Measurements from ENCODE around the gene EWSR1.

The EWSR1 gene

GRCh38 chr22:29320546-29320945 lies 52.5 kb downstream of the EWSR1 start:
- Histone ChIP-seq H4K8ac (ENCODE audit: low read depth, low read length) (no peak overlapping the region), H3K4ac (ENCODE audit: low read depth, low read length) (no peak overlapping the region), H3K4me1 (ENCODE audit: control insufficient read depth, low read depth, low read length) (no peaks in the 10 kb centered on the region), H3K4me3 (ENCODE audit: low read length) (no peak overlapping the region), H3K18ac (ENCODE audit: low read length) (no peak overlapping the region), H3K36me3 (ENCODE audit: control insufficient read depth, insufficient read depth, low read length) (no peaks in the 10 kb centered on the region), H3K9ac (ENCODE audit: low read length) (no peak overlapping the region), H2BK120ac (ENCODE audit: low read depth, low read length) (no peak overlapping the region), H3K79me2 (ENCODE audit: control insufficient read depth, insufficient read depth, low read length) (no peaks in the 10 kb centered on the region), H3K27ac (ENCODE audit: low read depth, low read length) (no peak overlapping the region), H2BK15ac (replicated peaks; ENCODE audit: low read depth) (no peak overlapping the region), H3K27me3 (ENCODE audit: insufficient read depth, low read length, poor library complexity) (no peaks in the 10 kb centered on the region), H3K23ac (ENCODE audit: low read length) (no peak overlapping the region), H4K5ac (ENCODE audit: low read length) (no peak overlapping the region), H2AK5ac (ENCODE audit: low read length) (no peak overlapping the region), H3K56ac (ENCODE audit: low read length) (no peak overlapping the region), H2BK5ac (ENCODE audit: low read length) (no peak overlapping the region), H3K79me1 (ENCODE audit: low read length) (no peaks in the 10 kb centered on the region), H3K4me2 (ENCODE audit: low read length) (no peak overlapping the region)
- peak; percentile 11 for DNase-seq
- WGBS (ENCODE audit: extremely low coverage, insufficient coverage, low lambda C conversion rate): no CpG with 5 or more reads among the region's 1 CpG

- DNase-seq: no peak
These were observed 55.6 kb downstream of the EWSR1 start for GRCh38 chr22:29323641-29324040.

GRCh38 chr22:29325356-29325755 lies 57.3 kb downstream of the EWSR1 start:
- Histone ChIP-seq H3K27me3 (ENCODE audit: insufficient read depth, low read length, poor library complexity) (no peaks in the 10 kb centered on the region), H3K79me2 (ENCODE audit: control insufficient read depth, insufficient read depth, low read length) (no peaks in the 10 kb centered on the region), H3K4me3 (ENCODE audit: low read length) (no peak overlapping the region), H3K18ac (ENCODE audit: low read length) (no peak overlapping the region), H3K79me1 (ENCODE audit: low read length) (no peaks in the 10 kb centered on the region), H3K4me2 (ENCODE audit: low read length) (no peak overlapping the region), H3K27ac (ENCODE audit: low read depth, low read length) (no peak overlapping the region), H4K5ac (ENCODE audit: low read length) (no peak overlapping the region), H2BK5ac (ENCODE audit: low read length) (no peak overlapping the region), H3K56ac (ENCODE audit: low read length) (no peak overlapping the region), H3K9ac (ENCODE audit: low read length) (no peak overlapping the region), H3K4me1 (ENCODE audit: control insufficient read depth, low read depth, low read length) (no peaks in the 10 kb centered on the region), H3K36me3 (ENCODE audit: control insufficient read depth, insufficient read depth, low read length) (peaks cover 2% of the 10 kb centered on the region), H3K4ac (ENCODE audit: low read depth, low read length) (no peak overlapping the region), H3K23ac (ENCODE audit: low read length) (no peak overlapping the region), H2BK120ac (ENCODE audit: low read depth, low read length) (no peak overlapping the region), H4K8ac (ENCODE audit: low read depth, low read length) (no peak overlapping the region), H2BK15ac (replicated peaks; ENCODE audit: low read depth) (no peak overlapping the region), H2AK5ac (ENCODE audit: low read length) (no peak overlapping the region)
- no CpG with 5 or more reads among the region's 8 CpGs for WGBS (ENCODE audit: extremely low coverage, insufficient coverage, low lambda C conversion rate)
- no peak for DNase-seq

More at GRCh38 chr22:29323641-29324040, 55.6 kb downstream of the EWSR1 start:
- no peak overlapping the region for H3K9ac ChIP-seq (ENCODE audit: low read length)
- no peak overlapping the region for H3K4ac ChIP-seq (ENCODE audit: low read depth, low read length)
- no peaks in the 10 kb centered on the region for H3K27me3 ChIP-seq (ENCODE audit: insufficient read depth, low read length, poor library complexity)
- no peak overlapping the region for H4K5ac ChIP-seq (ENCODE audit: low read length)
- no peak overlapping the region for H2BK15ac ChIP-seq (replicated peaks; ENCODE audit: low read depth)
- H3K79me1 ChIP-seq (ENCODE audit: low read length): no peaks in the 10 kb centered on the region
- H3K4me2 ChIP-seq (ENCODE audit: low read length): no peak overlapping the region
- H2AK5ac ChIP-seq (ENCODE audit: low read length): no peak overlapping the region
- no peak overlapping the region for H3K4me3 ChIP-seq (ENCODE audit: low read length)
- no peak overlapping the region for H2BK5ac ChIP-seq (ENCODE audit: low read length)
- H3K23ac ChIP-seq (ENCODE audit: low read length): no peak overlapping the region
- H4K8ac ChIP-seq (ENCODE audit: low read depth, low read length): no peak overlapping the region
- no peak overlapping the region for H3K56ac ChIP-seq (ENCODE audit: low read length)
- no peak overlapping the region for H3K27ac ChIP-seq (ENCODE audit: low read depth, low read length)
- no peaks in the 10 kb centered on the region for H3K79me2 ChIP-seq (ENCODE audit: control insufficient read depth, insufficient read depth, low read length)
- H3K36me3 ChIP-seq (ENCODE audit: control insufficient read depth, insufficient read depth, low read length): no peaks in the 10 kb centered on the region
- no peak overlapping the region for H2BK120ac ChIP-seq (ENCODE audit: low read depth, low read length)
- H3K4me1 ChIP-seq (ENCODE audit: control insufficient read depth, low read depth, low read length): no peaks in the 10 kb centered on the region
- H3K18ac ChIP-seq (ENCODE audit: low read length): no peak overlapping the region

- H3K4me2 ChIP-seq (ENCODE audit: low read length): no peak overlapping the region
- DNase-seq: no peak
- no peak overlapping the region for H3K56ac ChIP-seq (ENCODE audit: low read length)
- no peak overlapping the region for H3K23ac ChIP-seq (ENCODE audit: low read length)
- no peak overlapping the region for H4K8ac ChIP-seq (ENCODE audit: low read depth, low read length)
- H3K4ac ChIP-seq (ENCODE audit: low read depth, low read length): no peak overlapping the region
- no peak overlapping the region for H3K9ac ChIP-seq (ENCODE audit: low read length)
- no peaks in the 10 kb centered on the region for H3K79me1 ChIP-seq (ENCODE audit: low read length)
- WGBS (ENCODE audit: extremely low coverage, insufficient coverage, low lambda C conversion rate): no CpG with 5 or more reads among the region's 9 CpGs
- H2BK120ac ChIP-seq (ENCODE audit: low read depth, low read length): no peak overlapping the region
- H3K79me2 ChIP-seq (ENCODE audit: control insufficient read depth, insufficient read depth, low read length): no peaks in the 10 kb centered on the region
- H3K27ac ChIP-seq (ENCODE audit: low read depth, low read length): no peak overlapping the region
- H3K4me1 ChIP-seq (ENCODE audit: control insufficient read depth, low read depth, low read length): peaks cover under 1% of the 10 kb centered on the region
- no peak overlapping the region for H4K5ac ChIP-seq (ENCODE audit: low read length)
- no peak overlapping the region for H2BK15ac ChIP-seq (replicated peaks; ENCODE audit: low read depth)
- peaks cover 2% of the 10 kb centered on the region for H3K36me3 ChIP-seq (ENCODE audit: control insufficient read depth, insufficient read depth, low read length)
- no peak overlapping the region for H3K18ac ChIP-seq (ENCODE audit: low read length)
- H3K4me3 ChIP-seq (ENCODE audit: low read length): no peak overlapping the region
- H2AK5ac ChIP-seq (ENCODE audit: low read length): no peak overlapping the region
- H3K27me3 ChIP-seq (ENCODE audit: insufficient read depth, low read length, poor library complexity): no peaks in the 10 kb centered on the region
- H2BK5ac ChIP-seq (ENCODE audit: low read length): no peak overlapping the region
These were observed 57.8 kb downstream of the EWSR1 start for GRCh38 chr22:29325785-29326315.

GRCh38 chr22:29326481-29326880 lies 58.4 kb downstream of the EWSR1 start:
- H3K9ac ChIP-seq (ENCODE audit: low read length): no peak overlapping the region
- no peak overlapping the region for H2AK5ac ChIP-seq (ENCODE audit: low read length)
- H3K27me3 ChIP-seq (ENCODE audit: insufficient read depth, low read length, poor library complexity): no peaks in the 10 kb centered on the region
- H2BK120ac ChIP-seq (ENCODE audit: low read depth, low read length): no peak overlapping the region
- H3K23ac ChIP-seq (ENCODE audit: low read length): no peak overlapping the region
- H3K4me2 ChIP-seq (ENCODE audit: low read length): no peak overlapping the region
- H3K4me3 ChIP-seq (ENCODE audit: low read length): no peak overlapping the region
- H3K4ac ChIP-seq (ENCODE audit: low read depth, low read length): no peak overlapping the region
- no peak overlapping the region for H3K56ac ChIP-seq (ENCODE audit: low read length)
- H3K27ac ChIP-seq (ENCODE audit: low read depth, low read length): no peak overlapping the region
- H3K18ac ChIP-seq (ENCODE audit: low read length): no peak overlapping the region
- no peaks in the 10 kb centered on the region for H3K79me2 ChIP-seq (ENCODE audit: control insufficient read depth, insufficient read depth, low read length)
- no peak overlapping the region for H2BK15ac ChIP-seq (replicated peaks; ENCODE audit: low read depth)
- H3K79me1 ChIP-seq (ENCODE audit: low read length): no peaks in the 10 kb centered on the region
- WGBS (ENCODE audit: extremely low coverage, insufficient coverage, low lambda C conversion rate): no CpG with 5 or more reads among the region's 10 CpGs
- no peak overlapping the region for H4K8ac ChIP-seq (ENCODE audit: low read depth, low read length)
- no peak overlapping the region for H4K5ac ChIP-seq (ENCODE audit: low read length)
- DNase-seq: no peak
- peaks cover 2% of the 10 kb centered on the region for H3K4me1 ChIP-seq (ENCODE audit: control insufficient read depth, low read depth, low read length)
- H2BK5ac ChIP-seq (ENCODE audit: low read length): no peak overlapping the region
- peaks cover 2% of the 10 kb centered on the region for H3K36me3 ChIP-seq (ENCODE audit: control insufficient read depth, insufficient read depth, low read length)

- peaks cover 2% of the 10 kb centered on the region for H3K36me3 ChIP-seq (ENCODE audit: control insufficient read depth, insufficient read depth, low read length)
- no peak overlapping the region for H3K9ac ChIP-seq (ENCODE audit: low read length)
- H2BK120ac ChIP-seq (ENCODE audit: low read depth, low read length): no peak overlapping the region
- no peaks in the 10 kb centered on the region for H3K27me3 ChIP-seq (ENCODE audit: insufficient read depth, low read length, poor library complexity)
- H2BK5ac ChIP-seq (ENCODE audit: low read length): no peak overlapping the region
- no peak overlapping the region for H4K8ac ChIP-seq (ENCODE audit: low read depth, low read length)
- no peak overlapping the region for H3K4me3 ChIP-seq (ENCODE audit: low read length)
- H3K79me1 ChIP-seq (ENCODE audit: low read length): no peaks in the 10 kb centered on the region
- H3K4me1 ChIP-seq (ENCODE audit: control insufficient read depth, low read depth, low read length): peaks cover 2% of the 10 kb centered on the region
- no peaks in the 10 kb centered on the region for H3K79me2 ChIP-seq (ENCODE audit: control insufficient read depth, insufficient read depth, low read length)
- H2BK15ac ChIP-seq (replicated peaks; ENCODE audit: low read depth): no peak overlapping the region
- no peak overlapping the region for H2AK5ac ChIP-seq (ENCODE audit: low read length)
- no peak overlapping the region for H3K23ac ChIP-seq (ENCODE audit: low read length)
- H3K56ac ChIP-seq (ENCODE audit: low read length): no peak overlapping the region
- DNase-seq: no peak
- no peak overlapping the region for H3K4me2 ChIP-seq (ENCODE audit: low read length)
- no peak overlapping the region for H3K18ac ChIP-seq (ENCODE audit: low read length)
- H3K4ac ChIP-seq (ENCODE audit: low read depth, low read length): no peak overlapping the region
- H4K5ac ChIP-seq (ENCODE audit: low read length): no peak overlapping the region
- WGBS (ENCODE audit: extremely low coverage, insufficient coverage, low lambda C conversion rate): no CpG with 5 or more reads among the region's 15 CpGs
- H3K27ac ChIP-seq (ENCODE audit: low read depth, low read length): no peak overlapping the region
These were observed 59.2 kb downstream of the EWSR1 start for GRCh38 chr22:29327089-29327764.

All from mesendoderm (in vitro differentiated cells).